ENCODE measurements around the gene OR2AE1.
A peak's percentile ranks its signal among the peaks of the same experiment; 100 is the strongest.
"Not testable (repeated sequence)": the region's sequence is repeated elsewhere in the genome, so short reads cannot be mapped to it uniquely, and the experiment has no call there.

OR2AE1 gene, protein sequence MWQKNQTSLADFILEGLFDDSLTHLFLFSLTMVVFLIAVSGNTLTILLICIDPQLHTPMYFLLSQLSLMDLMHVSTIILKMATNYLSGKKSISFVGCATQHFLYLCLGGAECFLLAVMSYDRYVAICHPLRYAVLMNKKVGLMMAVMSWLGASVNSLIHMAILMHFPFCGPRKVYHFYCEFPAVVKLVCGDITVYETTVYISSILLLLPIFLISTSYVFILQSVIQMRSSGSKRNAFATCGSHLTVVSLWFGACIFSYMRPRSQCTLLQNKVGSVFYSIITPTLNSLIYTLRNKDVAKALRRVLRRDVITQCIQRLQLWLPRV

DNA sequence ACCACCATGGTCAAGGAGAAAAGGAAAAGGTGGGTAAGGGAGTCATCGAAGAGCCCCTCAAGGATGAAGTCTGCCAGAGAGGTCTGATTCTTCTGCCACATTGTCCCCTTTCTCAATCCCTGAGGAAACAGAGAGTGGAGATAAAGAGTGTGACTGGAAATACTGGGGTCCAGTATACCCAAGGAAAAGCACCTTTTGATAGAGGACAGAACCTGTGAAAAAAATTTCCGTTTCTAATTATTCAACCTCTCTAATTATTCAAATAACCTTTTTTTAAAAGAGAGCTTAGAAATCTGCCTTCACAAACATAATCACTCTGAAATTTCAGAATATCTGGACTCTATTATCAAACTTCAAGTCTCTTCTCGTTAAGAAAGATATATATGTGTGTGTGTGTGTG lies at the start of gene OR2AE1:
Gene OR2AE1, minus strand, starts transcription at position 101 of the 400 bp plus-strand sequence. Its CDS starts 0 bp downstream, at position 101.
- DNase-seq = no peak

DNA sequence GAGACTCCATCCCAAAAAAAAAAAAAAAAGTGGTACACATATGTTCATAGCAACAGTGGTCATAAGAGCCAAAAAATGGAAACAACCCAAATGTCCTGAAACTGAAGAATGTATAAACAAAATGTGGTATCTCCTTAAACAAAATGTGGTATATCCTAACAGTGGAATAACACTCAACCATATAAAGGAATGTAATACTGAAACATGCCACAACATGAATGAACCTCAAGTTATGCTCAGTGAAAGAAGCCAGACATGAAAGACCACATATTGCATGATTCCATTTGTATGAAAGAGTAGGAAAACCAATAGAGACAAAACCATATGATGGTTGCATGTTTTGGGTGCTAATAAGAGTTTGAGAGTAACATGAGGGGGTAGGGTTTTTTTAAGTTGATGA lies 49.5 kb upstream of the OR2AE1 start:
- no peak for DNase-seq

DNA sequence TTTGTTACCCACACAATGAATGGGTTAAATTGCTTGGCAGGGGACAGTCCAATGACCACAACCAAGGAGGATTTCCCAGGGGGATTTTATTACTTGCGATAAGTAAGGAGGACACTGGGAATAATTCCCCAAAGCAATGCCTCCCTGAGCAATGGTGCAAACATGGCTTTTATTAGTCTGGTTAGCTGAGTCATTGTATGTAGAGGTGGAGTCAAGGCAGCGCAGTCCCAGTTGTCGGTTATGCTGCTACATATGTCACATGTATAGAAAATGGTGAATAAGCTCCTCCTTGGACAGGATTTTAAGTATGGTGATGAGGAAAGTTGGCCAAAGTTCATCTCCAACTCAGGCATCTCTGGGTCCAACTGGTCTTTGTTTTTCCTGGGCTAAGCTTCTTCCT lies 46.4 kb upstream of the OR2AE1 start:
- no peak for DNase-seq

DNA sequence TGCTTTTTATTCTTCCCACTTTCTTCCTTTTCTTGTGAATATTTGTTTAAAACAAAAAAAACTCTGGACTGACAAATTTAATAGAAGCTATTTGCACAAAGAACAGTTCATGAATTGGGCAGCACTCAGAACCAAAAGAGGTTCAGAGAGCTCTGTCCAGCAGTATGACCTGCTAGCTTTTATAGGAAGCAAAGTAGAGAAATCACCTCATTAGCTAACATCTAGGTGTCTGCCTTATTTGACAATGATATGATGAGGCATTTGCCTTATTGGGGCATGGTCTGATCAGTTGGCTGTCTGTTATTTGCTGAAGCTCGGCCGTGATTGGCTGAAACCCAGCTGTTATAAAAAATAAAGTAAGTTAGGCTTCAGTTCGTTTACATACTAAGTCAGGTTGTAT lies 43.3 kb upstream of the OR2AE1 start:
- no peak for DNase-seq

DNA sequence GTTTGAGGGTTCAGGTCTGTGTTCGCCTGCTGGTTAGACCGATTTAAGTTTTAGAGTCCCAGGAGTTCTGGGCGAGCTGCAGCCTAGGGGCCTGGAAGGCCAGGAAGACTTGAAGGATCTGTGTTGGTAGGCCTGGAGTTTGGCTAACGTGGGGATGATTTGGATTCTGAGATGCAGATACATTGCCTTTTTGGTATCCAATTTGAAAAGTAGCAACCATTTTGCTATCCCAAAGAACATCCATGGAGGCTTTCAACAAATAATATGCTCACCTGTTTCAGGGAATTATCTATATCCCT lies 42.9 kb upstream of the OR2AE1 start:
- no peak for DNase-seq

DNA sequence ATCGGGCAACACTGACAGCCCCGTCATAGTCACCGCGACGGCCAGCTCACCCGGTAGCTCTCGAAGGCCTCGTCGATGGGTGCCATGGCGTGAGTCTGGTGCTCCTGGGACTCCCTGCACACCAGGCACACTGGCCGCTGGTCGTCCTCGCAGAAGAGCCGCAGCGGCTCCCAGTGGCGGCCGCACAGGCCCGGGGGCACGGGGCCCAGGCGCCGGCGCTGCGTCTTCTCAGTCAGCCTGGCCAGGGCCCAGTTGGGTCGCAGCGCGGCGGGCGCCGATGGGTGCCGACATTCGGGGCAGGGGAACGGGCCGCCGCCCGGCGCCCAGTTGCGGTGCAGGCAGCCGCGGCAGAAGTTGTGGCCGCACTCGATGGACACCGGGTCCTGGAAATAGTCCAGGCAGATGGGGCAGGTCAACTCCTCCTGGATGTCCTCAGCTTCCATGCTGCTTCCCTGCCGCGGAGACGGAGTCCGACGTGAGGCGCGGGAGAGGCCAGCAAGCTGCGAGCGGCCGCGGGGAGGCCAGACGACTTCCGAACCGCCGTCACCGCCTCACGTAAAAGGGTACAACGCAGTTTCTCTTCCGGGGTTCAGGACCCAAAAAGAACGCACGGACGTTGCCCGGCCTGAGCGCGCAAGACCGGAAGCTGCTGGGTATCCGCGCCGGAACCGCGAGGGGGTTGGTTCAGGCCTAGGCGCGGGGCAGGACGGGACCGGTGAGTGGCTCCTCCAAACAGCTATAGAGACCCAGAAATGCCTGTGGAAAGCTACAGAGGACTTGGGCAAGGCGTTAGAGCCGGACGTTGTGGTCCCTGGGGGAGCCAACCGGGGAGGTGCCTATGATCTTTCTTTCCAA lies 42.4 kb upstream of the OR2AE1 start, which contains the start of gene TRIM4:
Gene TRIM4, minus strand, starts transcription at position 572 of the 855 bp plus-strand sequence. Its CDS starts 129 bp downstream, at position 443.
- peak; percentile 83 for DNase-seq

DNA sequence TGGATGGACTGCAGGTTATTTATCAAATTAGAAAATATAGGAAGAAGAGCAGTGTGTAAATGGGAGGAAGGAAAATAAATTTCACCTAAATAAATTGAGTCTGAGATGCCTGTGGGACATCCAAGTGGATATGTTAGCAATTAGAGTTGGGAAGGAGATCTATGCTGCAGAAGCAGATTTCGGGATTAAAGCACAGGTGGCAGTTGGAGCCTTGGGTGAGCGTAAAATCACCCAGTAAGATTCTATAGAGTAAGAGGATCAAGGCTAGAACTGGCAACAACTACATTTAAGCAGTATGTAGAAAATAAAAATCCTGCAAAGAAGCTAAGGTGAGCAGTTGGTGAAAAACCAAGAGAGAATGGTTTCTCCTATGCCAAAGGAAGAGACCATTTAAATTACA lies 34.1 kb upstream of the OR2AE1 start:
- DNase-seq = no peak

DNA sequence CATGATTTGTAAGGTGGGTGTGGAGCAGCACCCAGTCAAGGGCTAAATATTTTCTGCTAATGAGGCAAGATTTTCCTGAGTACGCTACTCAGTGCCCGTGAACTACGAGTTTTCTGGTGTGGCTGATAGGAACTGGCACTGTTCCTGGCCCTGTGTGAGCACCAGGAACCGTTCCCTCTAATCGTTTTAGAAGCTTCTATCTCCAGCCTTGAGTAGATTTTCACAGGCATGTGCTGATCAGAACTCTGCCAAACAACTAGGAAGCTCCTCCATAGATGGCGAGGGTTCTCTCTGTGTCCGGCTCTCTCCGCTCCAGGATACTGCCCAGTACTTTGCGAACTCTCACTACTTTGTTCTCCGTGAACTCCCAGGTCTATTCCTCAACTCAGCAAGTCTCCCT lies 24.7 kb upstream of the OR2AE1 start:
- DNase-seq = no peak

DNA sequence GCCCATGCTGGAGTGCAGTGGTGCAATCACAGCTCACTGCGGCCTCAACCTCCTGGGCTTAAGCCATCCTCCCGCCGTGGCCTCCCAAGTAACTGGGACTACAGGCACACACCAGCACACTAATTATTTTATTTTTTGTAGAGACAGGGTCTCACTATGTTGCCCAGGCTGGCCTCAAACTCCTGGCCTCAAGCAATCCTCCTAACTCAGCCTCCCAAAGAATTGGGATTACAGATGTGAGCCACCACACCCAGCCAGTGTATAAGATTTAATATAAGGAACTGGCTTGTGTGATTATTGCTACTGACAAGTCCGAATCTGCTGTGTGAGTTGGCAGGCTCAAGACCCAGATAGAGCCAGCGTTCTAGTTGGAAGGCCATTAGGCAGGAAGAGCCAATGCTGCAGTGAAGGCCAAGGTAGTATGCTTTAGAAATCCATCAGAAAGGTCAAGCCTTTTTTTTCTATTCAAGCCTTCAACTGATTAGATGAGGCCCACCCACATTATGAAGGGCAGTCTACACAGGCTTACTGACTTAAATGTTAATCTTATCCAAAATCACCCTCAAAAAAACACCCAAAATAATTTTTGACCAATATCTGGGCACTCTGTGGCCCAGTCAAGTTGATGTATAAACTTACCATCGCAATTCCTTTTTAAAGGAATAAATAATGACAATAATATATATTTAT lies 23.1 kb upstream of the OR2AE1 start:
- no peak for DNase-seq

DNA sequence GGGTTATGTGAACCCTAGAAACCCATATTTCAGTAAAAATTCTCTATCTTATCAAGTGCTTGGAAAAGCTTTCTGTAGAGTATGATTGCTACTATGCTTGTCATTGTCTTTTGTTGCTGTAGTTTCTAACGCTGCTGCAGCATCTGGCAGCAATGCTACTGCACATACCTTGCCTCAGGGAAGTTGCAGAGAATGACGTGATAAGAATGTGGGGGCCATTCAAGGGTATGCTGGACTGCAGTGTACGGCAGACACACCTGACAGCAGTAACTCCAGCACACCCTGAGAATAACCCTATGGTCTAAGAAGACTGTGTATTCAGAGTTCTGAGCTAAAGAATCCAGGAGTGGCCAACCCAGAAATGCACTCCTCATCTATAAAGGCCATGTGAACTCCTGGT lies 22.0 kb upstream of the OR2AE1 start:
- DNase-seq = no peak

DNA sequence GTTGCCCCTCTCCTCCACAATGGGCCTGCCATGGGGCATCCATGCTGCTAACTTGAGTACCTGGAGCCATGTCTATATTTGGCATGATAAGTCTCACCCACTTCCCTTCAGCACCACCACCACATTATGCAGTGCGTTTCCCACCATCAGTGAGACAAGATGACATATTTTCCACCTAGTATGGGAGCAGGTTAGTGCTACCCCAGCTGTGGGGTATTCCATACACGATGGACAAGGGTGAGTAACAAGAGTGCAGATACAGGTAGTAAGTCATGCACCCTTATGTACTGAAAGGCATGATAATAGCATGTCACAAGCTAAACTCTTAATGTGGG lies 21.2 kb upstream of the OR2AE1 start:
- no peak for DNase-seq

DNA sequence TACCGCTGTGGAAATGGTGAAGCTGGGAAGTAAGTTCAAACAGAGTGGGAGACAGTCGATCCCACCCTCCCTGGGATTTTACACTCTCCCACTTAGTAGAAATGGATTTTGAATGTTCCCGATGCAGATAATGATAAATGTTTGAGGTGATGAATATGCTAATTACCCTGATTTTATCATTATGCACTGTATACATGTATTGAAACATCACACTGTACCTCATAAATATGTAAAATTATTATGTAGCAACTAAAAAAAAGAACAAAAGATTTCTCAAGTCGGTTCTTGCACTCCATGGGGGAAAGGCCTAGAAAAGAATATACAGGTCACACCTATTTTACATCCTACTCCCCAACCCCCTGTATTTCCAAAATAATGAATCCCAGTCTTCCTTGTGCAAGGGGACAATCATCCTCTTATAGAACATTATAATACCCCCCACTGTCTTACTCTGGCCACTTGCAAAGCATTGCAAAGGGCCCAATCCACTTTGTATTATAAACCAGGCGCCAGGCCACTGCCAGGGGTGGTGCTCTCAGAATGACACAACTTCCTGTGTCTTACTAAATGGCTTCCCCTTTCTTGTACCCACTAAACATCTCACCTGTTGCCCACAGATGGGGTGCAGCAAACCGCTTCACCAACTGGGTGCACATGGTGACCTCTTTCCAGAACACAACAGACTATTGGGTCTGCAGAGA lies 20.6 kb upstream of the OR2AE1 start:
- DNase-seq = no peak

DNA sequence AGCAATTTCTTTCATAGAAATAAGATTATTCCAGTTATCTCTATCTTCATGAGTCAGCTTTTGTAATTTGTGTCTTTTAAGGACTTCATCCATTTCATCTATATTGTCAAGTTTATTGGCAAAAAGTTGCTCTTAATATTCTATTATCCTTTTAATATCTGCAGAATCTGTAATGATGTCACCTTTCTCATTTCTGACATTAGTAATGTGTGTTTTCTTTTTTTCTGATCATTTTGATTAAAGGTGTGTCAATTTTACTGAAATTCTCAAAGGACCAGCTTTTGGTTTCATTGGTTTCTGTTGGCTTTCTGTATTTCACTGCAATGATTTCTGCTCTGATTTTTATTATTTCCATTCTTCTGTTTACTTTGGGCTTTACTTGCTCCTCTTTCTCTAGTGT lies 17.9 kb upstream of the OR2AE1 start:
- no peak for DNase-seq

DNA sequence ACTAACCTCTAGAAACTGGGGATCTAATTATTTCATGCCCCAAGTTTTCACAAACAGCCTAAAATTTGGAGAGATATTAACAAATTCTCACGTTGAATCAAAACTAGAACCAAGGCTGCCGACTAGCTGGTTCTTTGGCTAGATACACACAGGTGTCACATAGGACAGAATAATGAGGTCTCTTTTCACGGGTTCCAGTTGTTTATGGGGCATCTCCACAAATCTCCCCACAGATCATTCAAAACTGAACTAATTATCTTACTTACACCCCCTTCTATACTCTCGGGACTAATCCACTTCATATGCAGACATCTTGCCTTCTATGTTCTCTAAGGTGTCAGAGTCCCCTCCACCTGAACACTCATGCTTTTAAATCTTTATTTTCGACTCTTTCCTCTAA lies 16.4 kb upstream of the OR2AE1 start:
- DNase-seq = no peak

DNA sequence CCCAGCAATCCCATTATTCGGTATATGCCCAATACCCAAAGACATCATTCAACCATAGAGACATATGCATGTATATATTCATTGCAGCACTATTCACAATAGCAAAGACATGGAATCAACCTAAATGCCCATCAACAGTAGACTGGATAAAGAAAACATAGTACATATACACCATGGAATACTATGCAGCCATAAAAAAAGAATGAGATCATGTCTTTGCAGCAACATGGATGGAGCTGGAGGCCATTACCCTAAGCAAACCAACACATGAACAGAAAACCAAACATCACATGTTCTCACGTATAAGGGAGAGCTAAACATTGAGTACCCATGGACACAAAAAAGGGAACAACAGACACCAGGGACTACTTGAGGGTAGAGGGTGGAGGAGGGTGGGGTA lies 13.5 kb upstream of the OR2AE1 start:
- DNase-seq = not testable (repeated sequence)

DNA sequence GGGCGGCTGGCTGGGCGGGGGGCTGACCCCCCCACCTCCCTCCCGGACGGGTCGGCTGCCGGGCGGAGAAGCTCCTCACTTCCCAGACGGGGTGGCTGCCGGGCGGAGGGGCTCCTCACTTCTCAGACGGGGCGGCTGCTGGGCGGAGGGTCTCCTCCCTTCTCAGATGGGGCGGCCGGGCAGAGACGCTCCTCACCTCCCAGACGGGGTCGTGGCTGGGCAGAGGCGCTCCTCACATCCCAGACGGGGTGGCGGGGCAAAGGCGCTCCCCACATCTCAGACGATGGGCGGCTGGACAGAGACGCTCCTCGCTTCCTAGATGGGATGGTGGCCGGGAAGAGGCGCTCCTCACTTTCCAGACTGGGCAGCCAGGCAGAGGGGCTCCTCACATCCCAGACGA lies 11.5 kb upstream of the OR2AE1 start:
- DNase-seq = not testable (repeated sequence)

DNA sequence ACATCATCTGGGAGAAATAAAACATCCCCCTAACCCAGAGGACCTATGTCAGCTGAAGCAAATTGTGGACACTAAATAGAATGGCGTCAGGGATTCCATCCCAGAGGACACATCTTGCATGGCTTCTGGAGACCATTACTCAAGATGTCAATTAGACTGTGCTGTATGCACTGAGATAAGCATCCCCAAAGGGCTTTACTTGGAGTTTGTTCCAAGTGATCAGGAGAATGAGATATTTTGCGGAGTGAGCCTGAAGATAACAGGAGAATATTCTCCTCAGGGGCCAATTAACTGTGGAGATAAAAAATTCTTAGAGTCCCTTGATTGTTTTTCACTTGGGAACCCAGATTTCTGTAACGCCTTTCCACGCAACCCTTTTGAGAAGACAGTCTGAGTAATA lies 4.5 kb upstream of the OR2AE1 start:
- no peak for DNase-seq

DNA sequence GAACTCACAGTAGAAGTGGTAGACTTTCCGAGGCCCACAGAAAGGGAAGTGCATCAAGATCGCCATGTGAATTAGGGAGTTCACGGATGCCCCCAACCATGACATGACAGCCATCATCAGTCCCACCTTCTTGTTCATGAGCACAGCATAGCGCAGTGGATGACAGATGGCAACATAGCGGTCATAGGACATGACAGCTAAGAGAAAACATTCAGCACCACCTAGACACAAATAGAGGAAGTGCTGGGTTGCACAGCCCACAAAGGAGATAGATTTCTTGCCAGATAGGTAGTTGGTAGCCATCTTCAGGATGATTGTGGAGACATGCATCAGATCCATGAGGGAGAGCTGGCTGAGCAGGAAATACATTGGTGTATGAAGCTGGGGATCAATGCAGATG lies 342 bp downstream of the OR2AE1 start:
- no peak for DNase-seq

DNA sequence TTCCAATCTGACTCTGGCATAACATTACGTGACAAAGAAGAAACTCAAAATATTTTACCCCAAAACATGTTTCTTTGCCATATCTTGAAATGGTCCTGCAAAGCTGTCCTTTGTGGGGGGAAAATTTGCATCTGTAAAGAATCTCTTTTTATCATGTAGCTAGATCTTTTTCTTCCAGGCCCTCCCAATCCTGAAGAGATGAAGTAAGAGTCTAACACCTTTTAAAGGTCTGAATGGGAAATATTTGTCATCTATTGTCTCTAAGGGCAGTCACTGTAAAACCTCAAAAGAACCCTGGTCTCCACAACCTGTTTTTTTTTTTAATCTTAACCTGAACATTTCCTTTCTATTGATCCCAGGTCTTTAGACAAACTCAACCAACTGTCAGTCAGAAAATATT lies 8.6 kb downstream of the OR2AE1 start:
- DNase-seq = no peak

DNA sequence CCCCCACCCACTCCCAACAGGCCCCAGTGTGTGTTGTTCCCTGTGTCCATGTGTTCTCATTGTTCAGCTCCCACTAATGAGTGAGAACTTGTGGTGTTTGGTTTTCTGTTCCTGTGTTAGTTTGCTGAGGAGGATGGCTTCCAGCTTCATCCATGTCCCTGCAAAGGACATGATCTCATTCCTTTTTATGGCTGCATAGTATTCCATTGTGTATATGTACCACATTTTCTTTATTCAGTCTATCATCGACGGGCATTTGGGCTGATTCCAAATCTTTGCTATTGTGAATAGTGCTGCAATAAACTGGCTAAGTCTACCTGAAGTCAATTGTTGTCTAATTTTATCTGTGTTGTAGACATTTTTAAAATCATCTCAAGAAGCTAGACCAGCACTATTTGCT lies 9.4 kb downstream of the OR2AE1 start:
- DNase-seq = not testable (repeated sequence)

DNA sequence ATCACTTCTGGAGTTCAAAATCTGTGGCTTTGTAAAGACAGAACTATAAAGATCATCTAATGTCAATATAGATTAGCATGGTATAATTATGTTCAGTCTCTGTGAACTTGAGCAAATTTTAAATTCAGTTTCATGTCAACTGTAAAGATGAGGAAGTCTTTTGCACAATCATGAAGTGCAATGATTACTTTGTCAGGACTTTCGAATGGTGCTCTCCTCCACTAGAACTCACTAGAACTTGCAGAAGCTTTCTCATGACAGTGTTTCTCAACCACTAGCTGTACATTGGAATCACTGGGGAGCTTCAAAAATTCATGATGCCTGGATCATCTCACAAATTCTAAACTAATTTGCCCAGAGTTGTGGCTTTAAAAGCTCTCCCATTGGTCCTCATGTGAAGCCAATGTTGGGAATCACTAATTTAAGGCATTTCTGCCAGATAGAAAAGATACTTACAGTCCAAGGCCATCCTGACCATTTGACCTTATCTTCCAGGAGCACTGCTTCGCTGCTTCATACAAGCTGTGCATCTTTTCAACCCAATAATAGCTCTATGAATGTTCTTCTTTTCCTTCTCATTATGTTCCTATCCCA lies 12.9 kb downstream of the OR2AE1 start:
- DNase-seq = no peak

DNA sequence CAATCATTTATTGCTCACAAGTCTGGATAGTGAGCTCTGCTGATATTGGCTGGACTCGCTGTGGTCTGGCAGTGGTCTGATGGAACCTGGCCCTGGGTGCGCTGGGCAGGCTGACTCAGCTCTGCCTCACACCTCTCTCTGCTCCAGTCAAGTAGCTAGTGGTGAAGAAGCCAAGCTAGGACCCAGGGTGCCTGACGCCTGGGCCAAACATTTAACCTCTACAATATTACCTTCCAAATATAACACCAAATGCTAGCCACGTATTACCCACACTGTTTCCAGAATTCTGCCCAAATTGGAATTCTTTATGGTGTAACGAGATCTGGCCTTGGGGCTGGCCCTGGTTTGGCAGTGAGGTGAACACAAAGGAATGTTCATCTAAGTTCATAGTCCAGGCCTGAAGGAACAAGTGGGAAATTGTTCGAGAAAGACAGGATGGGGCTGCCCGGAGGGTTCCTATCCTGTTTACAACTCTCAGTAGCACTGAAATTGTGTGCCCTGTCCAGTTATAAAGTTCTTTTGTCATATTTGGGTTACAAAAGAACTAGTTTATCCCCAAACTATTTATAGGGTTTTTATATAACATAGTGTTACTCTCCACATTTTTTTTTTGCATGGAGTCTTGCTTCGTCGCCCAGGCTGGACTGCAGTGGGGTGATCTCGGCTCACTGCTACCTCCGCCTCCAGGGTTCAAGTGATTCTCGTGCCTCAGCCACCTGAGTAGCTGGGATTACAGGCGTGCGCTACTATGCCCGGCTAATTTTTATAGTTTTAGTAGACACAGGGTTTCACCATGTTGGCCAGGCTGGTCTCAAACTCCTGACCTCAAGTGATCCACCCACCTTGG lies 16.3 kb downstream of the OR2AE1 start:
- DNase-seq = no peak

All from NCI-H1105 treated with DMSO at 0.1 percent for 48 hours (cell line).